CD1c-positive myeloid dendritic cell (primary cell): ENCODE data around the gene BTBD16.

Experiments used
- DNase-seq: peaks from one replicate; pipeline ENCODE4 v3.0.0-alpha.2; 2016; ENCODE audit errors: extremely low spot score

The BTBD16 gene

DNA sequence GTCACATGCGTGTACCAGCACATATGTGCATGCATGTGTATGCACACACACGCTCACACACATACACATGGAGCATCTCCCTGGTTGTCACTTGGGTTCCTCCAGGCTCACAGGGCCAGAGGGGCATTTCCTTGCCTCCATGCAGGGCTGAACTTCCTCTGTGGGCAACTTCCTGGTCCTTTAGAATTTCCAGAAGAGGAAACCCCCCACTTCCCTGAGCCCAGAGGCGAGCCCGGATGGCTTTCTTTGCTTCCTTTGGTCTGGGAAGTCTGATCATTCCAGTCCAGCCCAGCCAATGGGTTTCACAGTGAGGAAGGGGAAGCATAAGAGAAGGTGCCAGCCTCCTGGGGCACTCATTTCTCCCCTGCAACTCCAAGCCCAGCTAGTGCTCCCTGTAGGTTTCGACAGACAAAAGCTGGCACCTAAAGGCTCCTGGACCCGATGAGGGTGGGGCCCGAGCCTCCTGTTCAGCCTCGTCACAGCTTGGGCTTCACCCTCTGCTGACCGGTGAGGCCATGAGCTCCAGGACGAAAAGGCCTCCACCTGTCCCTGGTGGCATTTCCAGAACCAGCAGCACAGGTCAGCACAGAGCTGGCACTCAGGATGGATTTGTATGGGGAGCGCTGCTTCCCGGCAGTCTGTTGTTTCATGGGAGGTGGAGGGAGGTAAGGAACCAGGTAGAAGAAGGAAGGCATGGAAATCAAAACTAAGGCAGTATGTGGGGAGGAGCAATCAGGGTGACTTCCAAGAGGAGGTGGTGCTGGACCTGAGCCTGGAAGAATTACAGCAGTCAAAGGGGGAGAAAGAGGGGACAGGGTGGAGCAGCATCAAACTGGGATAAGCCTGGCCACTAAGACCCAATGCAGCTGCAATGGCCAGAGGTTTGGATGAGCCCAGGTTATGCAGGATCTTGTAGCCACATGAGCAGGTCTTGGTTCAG is 23.7 kb downstream of the BTBD16 start:
- DNase-seq = no peak

DNA sequence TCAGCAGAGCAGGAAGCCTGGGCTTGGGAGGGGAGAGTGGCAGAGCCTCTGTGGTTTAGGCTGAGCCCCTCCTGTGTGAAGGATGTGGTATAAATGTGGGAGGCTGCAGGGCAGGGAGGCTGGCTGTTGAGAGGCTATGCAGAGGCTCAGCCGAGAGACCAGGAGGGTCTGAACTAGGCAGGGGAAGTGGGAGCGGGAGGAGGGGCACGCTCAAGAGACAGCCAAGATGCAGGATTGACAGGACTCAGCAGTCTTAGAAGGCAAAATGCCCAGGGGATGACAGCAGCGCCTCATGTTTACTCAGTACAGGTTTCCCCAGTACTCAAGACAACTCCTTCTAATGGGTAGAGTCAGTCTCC is 24.3 kb downstream of the BTBD16 start:
- no peak for DNase-seq

DNA sequence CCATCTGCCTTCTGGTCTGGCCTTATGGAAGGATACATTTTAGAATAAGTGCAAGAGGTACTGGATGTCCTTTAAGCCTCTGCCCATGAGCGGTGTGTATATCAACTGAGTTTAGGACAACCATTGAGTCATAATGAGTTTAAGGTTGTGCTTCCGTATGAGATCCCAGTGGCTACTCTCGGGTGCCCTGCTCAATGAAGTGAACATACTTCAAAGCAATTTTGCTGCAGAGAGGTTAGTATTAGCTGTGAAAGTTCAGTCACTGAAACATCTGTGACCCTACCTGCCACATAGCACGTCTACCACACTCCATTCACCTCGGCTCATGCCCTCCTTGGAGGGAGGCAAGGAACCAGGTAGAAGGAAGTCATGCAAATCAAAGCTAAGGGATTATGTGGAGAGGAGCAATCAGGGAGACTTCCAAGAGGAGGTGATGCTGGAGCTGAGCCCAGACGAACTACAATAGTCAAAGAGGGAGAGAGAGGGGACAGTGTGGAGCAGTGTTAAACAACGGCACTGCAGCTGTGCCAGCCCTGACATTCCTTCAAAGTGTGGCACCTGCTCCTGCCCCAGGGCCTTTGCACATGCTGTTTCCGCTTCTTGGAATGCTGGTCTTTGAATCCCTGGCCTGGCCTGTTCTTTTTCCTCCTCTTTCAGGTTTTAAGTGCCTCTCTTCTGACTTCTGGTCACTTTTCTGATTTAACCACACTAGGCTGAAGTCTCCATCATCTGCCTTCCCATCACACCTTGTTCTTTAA is 25.4 kb downstream of the BTBD16 start:
- no peak for DNase-seq

DNA sequence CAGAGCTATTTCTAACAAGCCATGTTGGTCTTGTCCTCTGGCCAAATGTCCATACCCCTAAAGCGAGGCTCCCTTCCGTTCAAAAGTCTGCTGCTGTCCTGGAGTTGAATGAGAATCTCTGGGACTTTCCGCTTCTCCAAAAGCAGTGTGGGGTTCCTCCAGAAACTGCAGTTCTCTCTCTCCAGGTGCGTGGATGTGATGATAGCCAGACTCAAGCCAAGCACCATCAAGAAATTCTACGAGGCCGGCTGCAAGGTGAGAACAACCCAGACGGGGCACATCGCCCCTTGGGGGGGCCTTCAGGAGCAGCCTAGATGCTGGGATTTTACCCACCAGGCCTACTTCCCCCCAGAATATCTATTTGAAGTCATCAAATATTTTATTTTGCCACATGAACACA is 26.5 kb downstream of the BTBD16 start:
- DNase-seq = no peak

DNA sequence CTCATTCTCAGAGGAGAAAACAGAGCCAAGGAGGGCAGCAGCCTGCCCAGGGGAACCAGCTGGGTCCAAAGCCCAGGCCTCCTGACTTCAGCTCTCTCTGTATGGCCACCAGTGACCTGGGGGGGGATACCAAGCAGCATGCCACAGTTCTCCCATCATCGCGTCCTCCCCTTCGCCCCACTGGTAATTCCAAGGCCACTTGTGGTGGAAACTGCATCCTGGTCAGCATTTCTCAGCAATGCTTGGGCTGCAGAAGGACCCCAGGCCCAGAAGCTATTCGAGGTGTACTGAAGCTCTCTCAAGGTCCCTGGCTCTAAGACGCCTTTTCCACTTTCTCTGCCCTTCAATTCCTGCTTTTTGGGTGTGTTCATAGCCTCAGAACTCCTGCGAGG is 27.1 kb downstream of the BTBD16 start:
- DNase-seq = no peak

DNA sequence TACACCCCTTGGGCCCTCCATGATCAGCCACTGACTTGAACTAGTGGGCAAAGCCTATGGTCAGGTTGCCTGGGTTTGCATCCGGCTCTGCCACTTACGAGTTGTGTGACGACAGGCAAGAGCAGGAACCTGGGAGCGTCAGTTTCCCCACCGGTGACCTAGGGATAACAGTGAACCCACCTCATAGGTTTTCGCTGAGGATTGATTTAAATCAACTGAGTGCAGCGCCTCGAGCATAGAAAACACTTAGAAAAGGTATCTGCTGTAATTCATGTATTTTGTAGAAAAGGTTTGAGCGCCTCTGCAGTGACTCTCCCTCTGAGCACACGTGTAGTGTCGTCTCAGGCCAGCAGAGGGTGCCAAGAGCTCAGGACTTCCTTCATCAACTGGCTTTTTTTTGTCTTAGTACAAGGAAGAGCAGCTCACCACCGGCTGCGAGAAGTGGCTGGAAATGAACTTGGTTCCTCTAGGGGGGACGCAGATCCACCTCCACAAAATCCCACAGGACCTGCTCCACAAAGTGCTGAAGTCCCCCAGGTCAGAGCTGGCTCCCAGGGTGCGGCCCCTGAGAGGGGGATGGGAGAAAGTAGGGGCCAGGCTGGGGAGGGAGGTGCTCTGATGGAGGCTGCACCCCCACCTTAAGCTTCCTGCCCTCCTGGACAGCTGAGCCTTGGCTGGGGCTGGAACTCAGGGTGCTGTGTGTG is 27.7 kb downstream of the BTBD16 start:
- DNase-seq = peak; percentile 78

DNA sequence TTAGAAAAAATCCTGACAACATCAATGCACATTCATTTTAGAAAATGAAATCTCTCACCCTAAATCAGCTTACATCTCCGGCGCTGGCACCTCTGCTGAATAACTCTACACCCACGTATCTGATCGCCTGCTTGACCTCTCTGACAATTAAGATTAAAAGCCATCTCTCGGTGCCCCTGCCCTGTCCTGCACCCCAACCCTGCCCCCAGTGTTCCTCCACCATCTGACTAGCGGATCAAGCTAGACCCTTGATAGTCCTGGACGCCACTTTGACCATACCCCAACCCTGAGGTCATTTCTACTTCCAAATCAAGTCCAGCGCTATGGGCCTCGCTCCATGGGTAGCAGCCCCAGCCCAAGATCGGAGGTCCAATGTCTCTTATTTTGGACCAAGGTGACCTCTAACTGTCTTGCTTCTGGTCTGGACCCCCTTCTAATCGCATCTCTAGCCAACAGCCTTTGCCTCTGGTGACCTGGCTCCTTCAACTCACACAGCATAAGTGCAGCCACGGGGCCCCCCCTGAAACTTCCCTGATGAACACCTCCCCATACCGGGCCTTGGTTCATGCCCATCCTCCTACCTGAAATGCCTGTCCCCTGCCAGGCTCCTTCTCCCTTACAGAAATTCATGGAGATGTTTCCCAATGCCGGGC is 28.5 kb downstream of the BTBD16 start:
- no peak for DNase-seq

DNA sequence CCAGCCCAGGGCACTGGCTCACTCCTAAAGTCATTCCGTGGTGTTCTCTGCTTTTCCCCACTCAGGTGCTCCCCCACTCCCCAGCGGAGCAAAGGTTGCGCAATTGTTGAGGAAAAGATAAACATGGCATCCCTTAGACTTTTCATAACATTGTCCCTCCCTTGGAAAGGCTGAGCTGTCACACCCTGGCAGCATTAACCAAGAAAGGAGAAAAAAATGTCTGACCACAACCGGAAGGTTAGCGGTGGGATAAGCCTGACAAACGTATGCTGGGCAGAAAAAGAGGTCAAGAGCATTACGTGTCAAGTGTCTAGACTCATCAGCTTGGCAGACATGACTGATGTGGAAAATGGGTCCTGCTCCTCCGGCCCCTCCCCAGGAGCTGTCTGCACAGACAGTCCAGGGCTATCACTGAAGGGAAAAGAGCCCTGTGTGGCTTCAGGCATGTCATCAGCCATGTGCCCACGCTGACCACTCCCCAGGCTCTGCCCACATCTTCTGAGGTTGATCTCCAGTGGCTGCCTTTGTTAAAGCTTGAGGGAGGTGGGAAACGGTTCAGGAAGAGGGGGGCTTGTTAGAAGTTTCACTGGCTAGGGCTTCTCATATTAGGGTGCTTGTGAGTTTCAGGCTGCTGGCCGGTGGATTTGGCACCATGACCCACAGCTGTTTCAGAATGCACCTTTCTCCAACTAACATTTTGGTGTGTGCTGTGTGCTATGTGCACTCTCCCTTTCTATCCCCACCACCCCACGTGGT is 30.1 kb downstream of the BTBD16 start:
- no peak for DNase-seq

DNA sequence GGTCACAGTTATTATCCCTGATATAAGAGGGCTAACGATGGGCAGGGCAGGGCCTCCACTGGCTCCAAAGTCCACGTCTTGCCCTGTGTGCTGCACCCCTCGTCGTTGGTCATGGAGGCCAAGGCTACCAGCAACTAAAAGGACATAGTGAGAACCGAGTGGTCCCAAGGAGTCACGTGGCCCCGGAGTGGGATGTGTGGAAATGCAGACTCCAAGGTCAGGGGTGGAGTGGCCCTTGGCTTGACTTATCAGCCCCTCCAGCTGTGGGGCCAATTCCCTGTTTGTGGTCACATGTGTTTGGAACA is 30.7 kb downstream of the BTBD16 start:
- DNase-seq = no peak

DNA sequence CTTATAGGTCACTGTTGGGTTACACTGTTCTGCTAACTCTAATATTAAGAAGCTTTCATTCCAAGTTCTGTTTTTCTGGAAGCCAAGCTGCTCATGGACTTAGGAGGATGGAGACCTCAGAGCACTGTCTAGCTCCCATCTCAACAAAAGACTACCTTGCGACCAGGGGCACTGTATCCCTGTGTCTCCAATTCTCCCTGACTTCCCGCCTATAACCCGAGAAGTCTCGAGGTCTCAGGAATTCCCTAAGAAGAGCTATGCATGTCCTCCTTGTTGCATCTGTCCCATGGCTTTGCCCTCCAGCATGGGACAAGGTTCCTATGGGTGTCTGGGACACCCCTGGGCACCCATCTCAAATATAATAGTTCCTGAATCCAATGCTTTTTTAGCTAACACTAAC is 31.2 kb downstream of the BTBD16 start:
- no peak for DNase-seq

DNA sequence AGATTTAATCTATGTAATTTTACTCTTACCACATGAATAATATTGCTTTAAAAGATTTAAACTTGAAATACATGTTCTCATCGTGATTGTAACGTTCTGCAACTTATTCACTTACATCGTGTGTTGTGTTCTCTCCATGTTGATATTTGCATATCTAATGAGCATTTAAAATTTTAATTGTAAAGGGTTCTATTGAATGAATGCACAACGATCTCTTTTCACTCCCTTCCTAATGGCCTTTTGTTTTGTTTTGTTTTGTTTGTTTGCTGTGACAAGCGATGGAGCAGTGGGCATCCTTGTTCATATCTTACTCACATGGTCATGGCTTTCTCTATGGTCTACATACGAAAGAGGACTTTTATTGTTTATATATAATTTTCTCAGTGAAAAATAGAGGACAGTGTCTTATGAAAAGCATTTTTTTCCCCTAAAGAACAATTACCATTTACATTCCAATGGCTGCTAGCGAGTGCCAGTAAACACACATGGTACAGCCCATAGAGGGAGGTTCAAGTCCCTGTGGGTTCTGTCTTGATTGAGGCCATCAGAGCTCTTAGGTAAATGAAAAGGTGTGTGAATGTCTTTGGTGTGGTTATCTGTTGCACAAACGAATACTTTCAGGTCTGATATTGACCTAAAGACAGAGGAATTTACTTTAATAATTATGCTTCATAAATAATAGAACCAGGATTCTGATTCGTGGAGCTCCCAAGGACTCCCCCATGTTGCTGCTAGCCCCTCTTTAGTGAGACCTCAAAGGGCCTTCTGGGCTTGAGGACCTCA is 32.4 kb downstream of the BTBD16 start:
- DNase-seq = no peak

DNA sequence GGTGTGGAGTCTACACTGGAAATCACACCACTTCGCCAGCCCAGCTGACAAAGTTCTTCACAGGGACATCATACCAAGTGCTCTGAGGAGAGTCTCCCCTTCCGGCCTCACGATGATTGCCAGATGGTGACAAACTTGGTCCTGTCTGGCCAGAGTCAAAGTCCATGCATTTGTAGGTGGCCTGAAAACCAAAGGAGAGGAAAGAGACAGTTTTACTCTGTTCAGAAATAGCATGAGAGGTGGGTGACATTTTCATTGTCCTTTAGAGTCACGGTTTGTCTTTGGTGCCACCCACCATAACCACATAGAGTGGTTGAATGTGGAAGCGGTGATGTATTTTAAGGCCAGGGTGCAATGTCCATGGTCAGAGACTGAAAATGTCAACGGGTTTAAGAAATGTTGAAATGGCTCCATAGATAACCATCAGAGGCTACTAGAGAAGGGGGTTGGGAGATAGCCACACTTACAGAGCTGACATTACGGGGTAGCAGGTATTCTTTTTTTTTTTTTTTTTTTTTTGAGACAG is 33.0 kb downstream of the BTBD16 start:
- DNase-seq = no peak

DNA sequence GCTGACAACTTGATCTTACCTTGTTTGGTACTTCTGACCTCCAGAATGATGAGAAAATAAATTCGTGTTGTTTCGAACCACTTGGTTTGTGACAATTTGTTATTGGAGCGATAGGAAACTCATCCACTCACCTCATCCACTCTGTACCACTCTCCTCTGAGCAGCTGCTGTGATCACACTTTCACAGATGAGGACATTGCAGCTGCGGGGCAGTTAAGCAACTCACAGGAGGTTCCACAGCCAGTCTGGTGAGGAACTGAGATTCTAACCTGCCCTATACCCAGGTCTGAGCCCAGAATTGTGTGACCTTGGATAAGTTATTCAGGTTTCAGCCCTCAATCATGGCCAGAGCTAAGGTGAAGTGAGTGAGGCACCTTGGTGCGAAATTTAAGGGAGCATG is 35.2 kb downstream of the BTBD16 start:
- DNase-seq = no peak

DNA sequence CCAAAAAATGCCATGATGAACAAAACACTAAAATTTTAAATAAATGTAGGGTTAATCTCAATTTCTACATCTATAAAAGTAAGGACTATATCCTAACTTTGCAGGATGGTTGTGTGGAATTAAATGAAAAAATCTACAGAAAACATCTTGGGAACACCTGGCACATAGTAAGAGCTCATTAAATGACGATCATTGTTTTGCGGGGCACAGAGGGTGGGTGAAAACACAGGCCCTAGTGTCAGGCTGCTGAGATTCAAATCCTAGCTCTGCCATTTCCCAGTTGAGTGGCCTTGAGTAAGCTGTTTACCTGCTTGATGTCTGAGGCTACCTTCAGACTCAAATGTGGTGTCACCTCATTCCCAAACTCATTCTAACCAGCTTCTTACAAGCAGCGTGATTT is 35.6 kb downstream of the BTBD16 start:
- DNase-seq = no peak

DNA sequence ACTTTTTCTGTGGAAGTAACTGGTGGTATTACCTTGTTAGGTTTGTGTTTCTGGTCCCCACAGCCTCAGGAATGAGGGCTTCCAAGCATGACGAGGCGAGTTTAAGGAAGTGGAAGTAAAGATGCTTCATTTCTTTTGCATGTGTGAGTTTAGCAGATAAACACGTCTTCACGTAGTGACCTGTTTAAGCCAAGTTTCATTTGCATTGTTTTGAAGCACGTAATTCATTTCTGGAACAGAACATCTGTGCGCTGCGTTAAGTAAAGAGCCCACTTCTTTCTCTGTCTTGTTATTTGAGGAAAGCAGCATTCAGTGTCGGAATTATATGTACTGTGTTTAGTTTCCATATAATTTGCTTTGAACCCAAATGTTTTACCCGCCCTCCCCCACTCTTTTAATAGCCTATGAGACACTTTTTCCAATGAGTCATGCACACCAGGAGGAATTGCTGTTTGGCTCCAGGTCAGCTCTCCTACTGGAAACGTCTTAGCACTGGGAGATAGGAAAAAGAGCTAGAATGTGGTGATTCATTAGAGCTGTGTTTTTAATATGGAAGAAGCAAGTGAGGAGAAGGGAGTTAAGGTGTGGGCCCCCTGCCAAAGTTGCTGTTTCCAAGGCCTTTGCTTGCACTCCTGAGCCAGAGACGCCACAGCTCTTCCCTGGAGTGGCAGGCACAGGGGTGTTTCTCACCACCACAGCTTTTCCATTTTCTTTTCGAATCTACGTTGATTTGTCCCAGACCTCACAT is 36.7 kb downstream of the BTBD16 start:
- DNase-seq = no peak

DNA sequence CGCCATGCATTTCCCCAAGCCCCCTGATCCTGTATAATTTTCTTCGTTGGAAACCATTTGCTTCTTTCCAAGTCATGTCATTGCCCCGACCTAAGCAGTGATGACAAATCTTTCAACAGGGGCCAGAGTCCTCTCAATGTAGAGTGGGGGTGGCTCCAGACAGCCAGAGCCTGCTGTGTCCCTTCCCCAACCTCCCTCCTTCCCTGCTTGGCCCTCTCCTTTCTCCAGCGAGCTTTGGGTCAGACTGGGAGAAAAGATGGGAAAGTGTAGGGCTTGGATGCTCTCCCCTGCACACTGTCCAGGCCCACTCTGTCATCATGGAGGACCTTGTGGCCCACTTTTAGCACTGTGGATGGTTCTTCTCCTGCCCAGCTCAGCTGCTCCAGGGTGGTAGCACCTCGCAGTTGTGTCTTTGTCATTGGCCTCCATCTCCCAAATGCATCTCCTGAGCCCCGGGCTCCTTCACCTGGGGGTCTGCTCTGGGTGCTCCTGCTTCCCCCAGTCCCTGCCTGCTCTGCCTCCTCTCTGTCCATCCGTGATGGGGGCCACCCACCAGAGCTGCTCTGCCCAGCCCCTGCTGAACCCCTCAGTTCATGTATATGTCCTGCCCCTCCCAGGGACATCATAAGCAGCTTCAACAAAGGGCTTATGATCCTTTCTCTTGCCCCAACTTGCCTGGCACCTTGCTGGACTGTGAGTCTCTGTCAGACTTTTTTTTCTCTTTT is 37.5 kb downstream of the BTBD16 start:
- DNase-seq = no peak

DNA sequence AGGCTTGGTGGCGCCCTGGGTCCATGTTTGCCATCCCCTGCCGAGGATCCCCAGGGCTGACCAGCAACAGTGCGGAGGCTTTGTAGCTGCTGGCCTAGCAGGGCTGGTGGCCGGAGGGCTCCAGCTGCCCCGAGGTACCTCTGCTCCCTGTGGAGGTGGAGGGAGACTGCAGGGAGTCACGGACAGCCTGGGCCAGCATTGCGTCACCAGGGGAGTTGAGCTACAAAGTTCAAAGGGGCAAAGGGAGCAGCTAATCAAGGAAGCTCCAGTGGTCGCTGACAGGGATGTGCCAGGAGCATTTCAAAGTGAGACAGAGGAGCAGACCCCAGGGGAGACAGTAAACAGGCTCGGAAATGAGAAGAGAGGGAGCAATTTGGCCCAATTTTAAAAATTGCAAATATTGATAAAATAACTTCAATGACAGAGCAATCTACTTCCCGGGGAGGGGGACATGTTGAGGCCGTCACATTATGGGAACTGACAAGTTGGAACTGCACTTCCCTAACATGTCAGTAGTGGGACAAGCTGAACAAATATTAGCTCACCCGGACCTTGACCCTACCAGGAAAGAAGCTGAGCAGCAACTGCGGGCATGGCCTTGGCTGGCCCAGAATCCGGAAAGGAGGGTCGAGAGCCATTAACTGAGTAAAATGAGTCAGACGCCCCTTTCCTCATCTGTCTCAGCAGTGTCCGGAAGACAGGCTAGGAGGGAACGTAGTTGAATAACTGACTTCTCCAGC is 39.4 kb downstream of the BTBD16 start:
- no peak for DNase-seq

DNA sequence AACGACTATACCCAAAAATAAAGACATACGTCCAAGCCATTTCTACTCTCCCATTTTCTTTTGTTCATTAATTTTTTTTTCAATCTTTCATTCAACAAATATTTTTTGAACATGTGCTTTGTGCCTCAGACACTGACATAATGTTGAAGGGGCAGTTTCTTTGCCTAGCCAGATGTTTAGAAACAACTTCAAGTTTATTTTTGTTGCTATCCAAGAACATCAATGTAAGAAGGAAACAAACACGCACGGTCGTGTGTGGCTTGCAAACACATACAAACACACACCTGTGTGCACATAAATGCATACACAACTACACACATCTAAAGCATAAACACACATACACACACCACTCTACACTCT is 39.9 kb downstream of the BTBD16 start:
- DNase-seq = no peak
